ENCODE data around the gene KDM4B.

KDM4B gene

GRCh38 chr19:5032101-5032967 lies 63.4 kb downstream of the KDM4B start:
- DNase-seq (ENCODE audit: low read depth in 2 of 2): no peak

- DNase-seq (ENCODE audit: low read depth in 2 of 2): no peak
Measured at GRCh38 chr19:5035105-5035761, 66.3 kb downstream of the KDM4B start.

GRCh38 chr19:5035793-5036697 lies 67.1 kb downstream of the KDM4B start:
- DNase-seq (ENCODE audit: low read depth in 2 of 2): no peak

- DNase-seq (ENCODE audit: low read depth in 2 of 2): no peak
Measured at GRCh38 chr19:5036698-5037563, 68.0 kb downstream of the KDM4B start.

GRCh38 chr19:5037936-5038335 lies 69.0 kb downstream of the KDM4B start:
- no peak for DNase-seq (ENCODE audit: low read depth in 2 of 2)

- DNase-seq (ENCODE audit: low read depth in 2 of 2): no peak
Measured at GRCh38 chr19:5038631-5039271, 69.8 kb downstream of the KDM4B start.

- no peak for DNase-seq (ENCODE audit: low read depth in 2 of 2)
Measured at GRCh38 chr19:5039642-5040543, 71.0 kb downstream of the KDM4B start.

GRCh38 chr19:5040544-5041167 lies 71.7 kb downstream of the KDM4B start:
- no peak for DNase-seq (ENCODE audit: low read depth in 2 of 2)

- DNase-seq (ENCODE audit: low read depth in 2 of 2): no peak
Measured at GRCh38 chr19:5041168-5041912, 72.4 kb downstream of the KDM4B start.

- no peak for DNase-seq (ENCODE audit: low read depth in 2 of 2)
Measured at GRCh38 chr19:5041913-5042187, 72.9 kb downstream of the KDM4B start.

GRCh38 chr19:5042556-5042955 lies 73.6 kb downstream of the KDM4B start:
- no peak for DNase-seq (ENCODE audit: low read depth in 2 of 2)

GRCh38 chr19:5045029-5045428 lies 76.1 kb downstream of the KDM4B start:
- DNase-seq (ENCODE audit: low read depth in 2 of 2): no peak

- no peak for DNase-seq (ENCODE audit: low read depth in 2 of 2)
Measured at GRCh38 chr19:5045956-5046338, 77.0 kb downstream of the KDM4B start.

- no peak for DNase-seq (ENCODE audit: low read depth in 2 of 2)
Measured at GRCh38 chr19:5046339-5047039, 77.6 kb downstream of the KDM4B start.

- DNase-seq (ENCODE audit: low read depth in 2 of 2): no peak
Measured at GRCh38 chr19:5047251-5047935, 78.5 kb downstream of the KDM4B start.

- DNase-seq (ENCODE audit: low read depth in 2 of 2): peak; percentile 30 to 31
Measured at GRCh38 chr19:5048091-5048726, 79.3 kb downstream of the KDM4B start.
